Dermis microvascular lymphatic vessel endothelial cell (primary cell): ENCODE results near the gene COL4A1. TPM values are rescaled to one million over a fixed set of nuclear protein-coding genes. Genes with fewer than 3 reads are reported as not detected.

ENCODE experiments used
- DNase-seq, 2 donors: peaks; one replicate each; pipeline versions ENCODE4 v3.0.0 to v3.0.0-alpha.2; 2010; ENCODE audit warnings: low read depth in 2 of 2
- total RNA-seq: library from RNA; depleted of rRNA; stranded (reverse); fragments of >200 nt; gene quantifications from 2 replicates; pipeline ENCODE4 v1.2.1, GENCODE V29; 2014

Gene COL4A1
- 1,098 and 1,589 TPM in 2 replicates for total RNA-seq

GRCh38 chr13:110306960-110307766 is at the start of gene COL4A1, which contains the start of gene COL4A2:
COL4A1 (minus strand) TSS chr13:110307157; CDS start chr13:110307027, 130 bp downstream.
COL4A2 (plus strand) TSS chr13:110307284; CDS start chr13:110307904, 620 bp downstream.
- DNase-seq: peak; percentile 58 to 85

DNA sequence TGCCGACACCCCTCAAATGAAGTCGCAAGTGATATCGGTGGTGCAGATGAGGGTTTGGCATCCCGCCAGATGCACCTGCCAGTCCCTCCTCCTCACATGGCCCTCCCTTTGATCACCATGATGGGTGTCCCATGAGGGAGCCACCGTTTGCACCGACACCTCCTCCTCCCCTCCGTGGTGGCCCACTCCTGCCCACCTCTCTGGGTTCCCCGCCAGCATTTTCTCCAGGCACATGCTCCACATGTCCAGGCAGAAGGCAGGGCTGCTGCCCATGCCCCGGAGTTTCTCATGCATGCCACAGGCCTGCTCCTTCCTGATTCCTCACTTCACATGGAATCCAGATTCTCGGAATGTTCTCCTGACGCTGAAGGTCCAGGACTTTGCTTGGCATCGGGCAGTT is 49.4 kb upstream of the COL4A1 start:
- no peak for DNase-seq

GRCh38 chr13:110354715-110355473 is 47.9 kb upstream of the COL4A1 start:
- DNase-seq: no peak

DNA sequence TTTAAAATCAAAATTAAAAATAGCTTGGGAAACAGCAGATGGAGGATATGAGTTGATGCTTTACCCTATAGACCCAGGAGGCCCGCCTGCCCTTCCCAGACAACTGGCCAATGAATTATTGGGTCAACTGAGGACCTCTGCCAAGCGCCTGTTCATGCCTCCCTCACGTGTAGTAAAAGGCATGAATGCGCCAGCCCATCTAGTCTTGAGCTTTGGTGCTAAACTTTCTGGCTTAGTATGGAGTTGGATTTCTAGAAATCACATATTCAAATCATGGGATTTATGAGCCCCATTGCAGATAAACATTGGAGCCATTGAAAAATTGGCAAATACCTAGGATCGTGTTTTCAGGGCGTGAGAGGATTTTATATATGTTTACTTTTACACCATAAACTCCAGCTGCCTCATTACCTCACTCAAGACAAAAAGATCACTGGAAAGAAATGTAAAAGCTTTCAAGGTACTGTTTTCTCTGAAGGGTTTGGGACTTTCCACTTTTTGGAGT is 47.2 kb upstream of the COL4A1 start:
- DNase-seq: no peak

- no peak for DNase-seq
Observed at GRCh38 chr13:110353339-110353977, 46.5 kb upstream of the COL4A1 start.

- no peak for DNase-seq
Observed at GRCh38 chr13:110352735-110353134, 45.8 kb upstream of the COL4A1 start.

GRCh38 chr13:110351636-110352420 is 44.9 kb upstream of the COL4A1 start:
- DNase-seq: no peak

DNA sequence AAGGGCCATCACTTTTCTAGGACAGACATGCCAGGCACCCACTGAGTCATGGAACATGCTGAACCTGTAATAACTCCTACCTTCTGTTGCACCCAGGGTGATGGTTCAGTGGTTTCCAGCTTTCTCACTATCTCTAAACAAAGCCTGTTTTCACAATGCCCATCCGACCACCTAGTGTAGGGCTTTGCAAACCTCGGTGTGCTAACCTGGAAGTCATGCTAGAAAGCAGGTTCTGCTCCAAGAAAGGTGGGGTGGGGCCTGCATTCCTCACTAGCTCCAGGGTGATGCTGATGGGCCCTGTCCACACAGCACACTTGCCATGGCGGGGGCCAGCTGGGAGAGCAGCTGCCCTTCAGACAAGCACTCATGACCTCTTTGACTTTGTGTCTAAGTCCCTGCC is 43.6 kb upstream of the COL4A1 start:
- no peak for DNase-seq

DNA sequence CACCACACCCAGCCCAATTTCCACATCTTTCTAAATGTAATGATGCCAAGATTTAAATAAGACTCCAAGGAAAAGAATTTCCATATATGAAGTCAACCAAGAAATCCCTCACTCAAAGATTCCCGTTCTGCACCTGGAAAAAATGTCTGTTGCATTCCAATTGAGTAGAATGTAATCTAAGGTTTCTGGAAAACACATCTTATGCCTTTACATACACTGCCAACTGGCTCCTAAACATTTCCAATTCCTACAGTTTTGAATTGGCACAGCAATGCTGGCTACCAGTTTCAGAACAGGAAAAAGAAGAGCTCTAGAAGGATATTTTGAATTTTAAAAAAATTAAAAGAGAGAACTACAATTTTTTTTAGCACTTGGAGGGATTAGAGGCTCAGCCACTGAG is 43.1 kb upstream of the COL4A1 start:
- no peak for DNase-seq

- peak in 1 of 2 donors; percentile 40 for DNase-seq
Observed at GRCh38 chr13:110349239-110349638, 42.3 kb upstream of the COL4A1 start.

DNA sequence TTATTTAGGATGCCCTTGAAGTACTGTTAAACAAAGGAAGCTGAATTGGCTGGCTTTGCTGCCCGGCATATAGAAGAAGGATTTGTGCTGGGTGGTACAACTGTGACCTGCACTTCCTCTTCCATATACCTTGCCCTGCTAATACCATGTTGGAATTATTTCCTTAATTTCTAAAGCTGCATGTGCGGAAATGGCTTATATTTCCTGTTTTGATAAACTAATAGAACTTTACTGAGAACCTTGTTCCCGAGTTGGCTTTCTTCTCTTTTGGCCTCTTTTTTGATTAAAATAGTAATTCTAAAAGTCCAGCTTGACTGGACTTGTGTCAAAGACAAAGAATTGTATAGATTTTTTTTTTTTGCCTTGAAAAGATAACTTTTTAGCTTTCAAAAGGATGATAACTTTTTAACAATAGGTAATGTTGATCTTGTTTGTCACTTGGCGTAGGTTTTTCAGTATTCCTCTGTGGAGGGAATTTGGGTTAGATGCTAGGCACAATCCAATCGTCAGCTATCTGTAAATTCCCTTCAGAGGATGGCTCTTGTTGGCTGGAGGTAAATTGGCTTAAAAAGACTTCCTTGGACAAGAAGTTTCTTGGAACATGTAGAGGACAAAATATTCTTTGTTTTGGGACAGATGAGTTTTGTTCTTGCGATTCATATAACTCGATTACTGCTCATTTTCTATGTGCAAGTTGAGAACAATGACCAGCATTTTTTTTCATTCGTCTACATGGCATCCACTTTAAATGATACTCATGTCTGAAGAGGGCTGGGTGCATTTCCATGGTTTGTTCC is 41.5 kb upstream of the COL4A1 start:
- DNase-seq: no peak

DNA sequence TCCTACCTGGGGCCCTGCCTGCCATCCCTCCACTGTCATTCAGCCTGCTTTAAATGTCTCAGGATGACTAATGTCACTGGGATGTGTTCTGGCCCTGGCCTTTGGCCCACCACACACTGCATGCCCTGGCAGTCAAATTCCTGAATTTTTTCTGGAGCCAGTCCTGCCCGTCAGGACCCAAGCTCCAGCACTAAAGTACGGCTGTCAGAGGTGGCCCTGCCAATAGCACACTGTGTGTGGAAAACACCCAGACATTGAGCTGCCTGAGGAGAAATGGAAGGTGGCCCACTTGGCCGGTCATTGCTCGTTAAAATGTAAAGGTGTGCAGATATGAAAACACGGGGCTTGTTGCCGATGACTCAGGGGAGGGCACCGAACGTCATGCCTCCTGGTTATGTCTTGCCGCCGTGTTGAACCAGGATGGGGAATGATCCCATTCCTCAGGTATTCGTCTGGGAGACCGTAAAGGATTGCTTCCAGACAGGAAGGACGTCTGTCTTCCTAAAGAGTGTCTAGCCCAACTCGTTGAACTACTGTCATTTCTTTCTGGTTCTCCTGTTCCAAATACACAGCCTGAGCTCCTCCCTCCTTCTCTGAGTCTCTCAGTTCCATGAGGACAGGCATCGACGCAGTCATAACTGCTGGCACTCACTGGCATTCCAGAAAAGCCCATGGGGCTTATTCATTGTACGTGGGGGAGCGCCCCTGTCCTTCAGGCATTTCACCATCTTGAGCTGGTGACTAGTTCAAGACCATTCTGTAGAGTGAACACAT is 40.8 kb upstream of the COL4A1 start:
- peak in 1 of 2 donors; percentile 79 for DNase-seq

DNA sequence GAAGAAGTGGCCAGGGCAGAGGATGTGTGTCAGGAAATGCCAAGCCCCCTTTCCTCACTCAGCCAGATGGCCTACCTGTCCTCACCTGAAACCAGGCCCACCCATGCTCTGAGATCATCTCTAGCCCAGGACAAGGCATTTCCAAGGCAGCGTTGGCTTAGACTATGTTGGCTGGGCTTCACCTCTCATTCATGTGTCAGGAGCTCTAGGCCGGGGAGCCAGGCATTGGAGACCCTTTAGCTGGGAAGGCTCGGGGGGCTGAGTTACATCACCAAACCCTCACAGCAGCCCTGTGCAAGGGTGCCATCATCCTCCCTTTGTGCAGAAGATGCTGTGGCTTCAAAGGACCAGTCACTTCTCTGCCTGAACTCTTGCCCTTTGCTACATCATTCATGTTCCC is 40.1 kb upstream of the COL4A1 start:
- DNase-seq: no peak

DNA sequence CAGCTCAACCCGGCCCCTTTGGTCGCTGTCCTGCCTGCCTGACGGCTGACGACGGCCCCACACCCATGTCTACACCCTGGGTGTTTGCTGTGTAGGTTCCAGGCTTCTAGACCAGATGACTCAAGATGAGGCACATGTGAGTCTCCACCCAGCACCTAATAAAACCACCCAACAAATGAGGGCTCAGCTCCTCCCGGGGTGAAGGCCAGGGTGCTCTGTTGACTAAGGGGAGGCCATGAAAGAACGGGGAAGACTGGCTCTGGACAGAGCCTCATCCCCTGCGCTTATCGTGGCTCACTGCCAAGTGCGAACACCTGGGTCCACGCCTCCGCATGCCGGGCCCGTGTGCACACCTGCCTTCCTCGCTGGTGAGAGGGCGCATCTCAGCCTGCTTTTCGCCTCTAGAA is 39.7 kb upstream of the COL4A1 start:
- DNase-seq: no peak

DNA sequence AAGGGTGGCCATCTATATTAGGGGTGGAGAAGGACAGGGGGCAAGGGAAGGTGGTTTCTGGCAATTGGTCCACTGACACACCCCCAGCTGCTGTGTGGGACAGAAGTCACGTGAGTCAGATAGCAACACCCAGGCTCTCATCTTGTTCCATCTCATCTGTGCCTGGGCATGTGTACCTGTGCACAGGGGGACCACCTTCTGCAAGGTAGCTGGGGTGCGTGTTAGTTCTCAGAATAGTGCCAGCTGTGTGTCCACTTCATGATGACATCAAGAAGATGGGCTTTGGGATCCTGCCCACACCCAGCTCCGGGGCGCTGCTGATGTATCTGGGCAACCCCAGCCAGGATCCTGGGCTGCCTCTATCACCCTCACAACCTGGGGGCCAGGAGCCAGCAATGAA is 38.7 kb upstream of the COL4A1 start:
- no peak for DNase-seq

DNA sequence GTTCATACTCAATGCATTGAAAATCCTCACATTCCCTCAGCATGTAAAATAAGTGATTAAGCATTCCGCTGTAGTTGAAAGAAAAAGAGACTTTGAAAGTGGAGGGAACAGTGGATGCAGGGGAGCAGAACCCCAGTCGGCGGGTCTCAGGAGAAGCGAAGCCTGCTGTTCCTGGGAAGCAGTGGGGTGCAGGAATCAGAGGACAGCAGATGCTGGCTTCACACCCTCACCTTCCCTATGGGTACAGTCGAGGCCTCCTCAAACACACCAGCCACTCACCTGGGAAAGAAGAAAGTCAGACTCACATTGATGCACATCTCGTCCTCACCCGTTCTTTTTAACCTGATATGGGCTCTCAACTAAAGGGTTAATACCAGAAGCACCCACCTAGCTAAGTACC is 38.3 kb upstream of the COL4A1 start:
- no peak for DNase-seq

GRCh38 chr13:110344320-110344719 is 37.4 kb upstream of the COL4A1 start:
- DNase-seq: no peak

- DNase-seq: no peak
Observed at GRCh38 chr13:110343241-110343865, 36.4 kb upstream of the COL4A1 start.

DNA sequence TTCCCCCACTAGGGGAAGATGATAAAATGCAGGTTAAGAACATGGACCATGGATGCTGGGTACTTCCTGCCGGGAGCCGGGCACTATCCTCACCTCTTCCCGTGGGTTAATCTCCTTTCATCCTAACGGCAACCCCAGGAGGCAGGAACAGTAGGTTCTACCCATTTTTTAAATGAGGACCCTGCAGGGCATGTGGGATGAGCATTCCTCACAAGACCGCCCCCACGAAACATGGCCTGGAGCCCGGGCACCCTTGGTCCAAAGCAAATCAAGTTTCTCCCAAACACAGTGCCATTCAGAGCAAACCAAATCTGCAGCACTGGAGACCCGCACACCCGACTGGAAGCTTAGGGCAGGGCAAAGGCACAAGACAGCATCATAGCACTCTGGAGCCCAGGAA is 35.5 kb upstream of the COL4A1 start:
- no peak for DNase-seq
